Fibroblast of skin of left quadriceps (primary cell): Measurements from ENCODE around the gene MRPL2.
A peak's percentile ranks its signal among the peaks of the same experiment; 100 is the strongest.

ENCODE experiments used
- DNase-seq, 2 experiments: peaks; one replicate each; pipeline ENCODE4 v3.0.0-alpha.2; 2013; ENCODE audit warnings: low read depth in 2 of 2

MRPL2 gene

DNA sequence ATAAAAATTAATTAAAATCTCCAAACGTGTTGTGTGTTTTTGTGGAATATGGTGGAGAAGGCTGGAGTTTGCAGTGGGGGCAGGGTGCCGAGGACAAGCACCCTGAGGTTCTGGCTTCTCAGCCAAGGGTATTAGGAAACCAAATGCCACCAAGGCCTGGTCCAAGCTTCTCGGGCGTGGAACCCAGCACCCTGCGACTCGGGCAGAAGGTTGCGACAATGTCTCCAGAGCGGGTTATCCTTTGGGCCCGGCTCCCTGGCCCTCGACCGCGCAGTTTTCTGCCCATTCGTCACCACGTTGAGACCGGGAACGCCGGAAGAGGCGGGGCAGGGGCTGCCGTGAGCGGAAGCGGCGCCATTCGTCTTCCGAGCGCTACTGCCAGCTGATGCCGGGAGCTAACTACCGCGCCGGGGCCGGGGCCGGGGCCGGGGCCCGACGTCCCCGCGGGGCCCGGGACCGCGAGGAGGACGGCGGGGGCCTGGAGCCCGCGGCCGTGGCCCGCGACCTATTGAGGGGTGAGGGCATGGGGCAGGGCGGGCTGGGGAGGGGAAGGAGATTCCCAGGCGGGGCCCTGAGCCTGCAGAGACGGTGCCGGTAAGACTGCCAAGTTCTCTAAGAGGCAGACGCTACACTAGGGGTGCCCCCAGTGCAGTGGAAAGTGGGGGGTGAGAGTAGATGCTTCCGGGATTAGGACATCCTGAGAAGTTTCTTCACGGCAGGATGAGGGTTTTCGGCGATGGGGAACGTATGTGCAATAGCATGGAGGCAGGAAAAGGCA, 37.8 kb downstream of the MRPL2 start, which contains the start of gene RRP36:
TSS of gene RRP36 (plus strand) at position 354 of the 778 bp plus-strand sequence. CDS start at position 386, 32 bp downstream.
- DNase-seq: peak in 1 of 2 experiments; percentile 34

- no peak for DNase-seq
These were observed 38.4 kb downstream of the MRPL2 start for GRCh38 chr6:43020847-43021246.

DNA sequence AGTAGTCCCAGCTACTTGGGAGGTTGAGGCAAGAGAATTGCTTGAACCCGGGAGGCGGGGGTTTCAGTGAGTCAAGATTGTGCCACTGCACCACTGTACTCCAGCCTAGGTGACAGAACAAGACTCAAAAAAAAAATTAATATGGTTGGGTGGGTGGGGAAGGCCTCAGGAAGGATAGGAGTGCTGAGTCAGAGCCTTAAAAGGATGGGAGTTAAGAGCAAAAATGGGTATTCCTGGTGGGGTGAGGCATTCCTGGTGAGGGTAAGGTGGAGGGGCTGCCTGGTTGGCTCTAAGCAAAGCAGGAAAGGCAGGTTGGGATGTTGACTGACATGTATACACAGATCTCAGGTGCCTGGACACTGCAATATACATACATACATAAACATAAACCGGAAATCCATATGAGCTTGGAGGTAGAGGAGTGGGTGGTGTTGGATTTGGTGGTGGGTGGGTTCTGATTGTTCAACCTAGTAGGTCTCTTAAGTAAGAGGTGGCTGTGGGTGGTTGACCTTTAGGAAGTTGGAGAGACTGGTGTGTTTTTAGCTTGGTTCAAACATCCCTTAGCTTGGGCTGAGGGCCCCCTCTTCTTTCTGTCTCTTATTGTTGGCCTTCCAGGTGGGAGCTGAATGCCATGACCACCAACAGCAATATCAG, 39.1 kb downstream of the MRPL2 start:
- DNase-seq: no peak

DNA sequence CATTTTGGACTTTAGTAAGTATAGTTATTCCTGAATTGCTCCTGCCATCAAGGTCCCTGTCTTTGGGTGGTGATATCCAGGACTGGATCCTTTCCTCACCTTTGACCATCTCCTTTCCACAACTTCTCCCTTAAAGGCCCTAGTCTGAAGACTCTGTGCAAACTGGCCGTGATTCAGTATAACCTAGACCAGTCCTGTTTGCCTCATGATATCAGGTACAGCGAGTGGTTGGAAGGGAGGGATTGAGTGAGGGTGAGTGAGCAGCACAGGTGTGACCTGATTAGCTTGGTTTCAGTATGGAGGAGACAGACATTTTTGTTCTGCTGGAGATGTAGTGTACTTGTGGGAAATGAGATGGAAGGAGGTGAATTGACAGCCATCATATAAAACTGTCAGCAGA, 40.1 kb downstream of the MRPL2 start:
- no peak for DNase-seq

DNA sequence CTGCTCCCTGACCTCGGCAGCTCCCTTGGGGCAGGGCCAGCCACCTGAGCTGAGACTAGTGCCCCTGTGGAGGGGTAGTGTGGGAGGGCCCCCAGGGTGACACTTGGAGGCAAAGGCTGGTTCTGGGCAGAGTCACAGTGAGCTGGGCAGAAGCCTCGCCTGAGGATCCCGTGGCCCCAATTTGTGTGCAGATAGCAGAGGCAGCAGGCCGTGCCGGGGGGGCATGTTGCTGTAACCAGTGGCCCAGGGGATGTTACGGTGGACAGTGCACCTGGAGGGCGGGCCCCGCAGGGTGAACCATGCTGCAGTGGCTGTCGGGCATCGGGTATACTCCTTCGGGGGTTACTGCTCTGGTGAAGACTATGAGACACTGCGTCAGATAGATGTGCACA, 42.3 kb downstream of the MRPL2 start:
- DNase-seq: no peak

GRCh38 chr6:43016176-43016942, 42.9 kb downstream of the MRPL2 start:
- DNase-seq: no peak

DNA sequence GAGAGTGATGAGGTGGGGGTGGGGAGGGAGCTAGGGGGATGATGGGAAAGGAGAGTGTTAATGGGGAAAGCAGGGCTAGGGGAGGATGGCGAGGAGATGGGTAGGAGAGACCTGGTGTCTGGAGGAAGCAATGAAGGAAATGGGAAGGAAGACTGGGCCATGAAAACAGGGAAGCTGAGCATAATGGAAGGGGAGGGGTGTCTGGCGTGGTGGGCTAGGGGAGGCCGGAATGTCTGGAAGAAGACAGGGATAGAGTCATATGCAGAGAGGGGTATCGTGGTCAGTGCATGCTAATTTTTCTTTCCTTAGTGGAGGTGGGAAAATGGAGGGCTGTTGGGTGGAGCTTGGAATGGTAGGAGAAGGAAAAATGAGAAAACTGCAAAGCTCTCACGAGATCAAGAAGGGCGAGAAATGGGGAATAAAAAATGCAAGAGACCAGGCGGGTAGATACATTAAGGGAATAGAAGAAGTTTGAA, 44.8 kb downstream of the MRPL2 start:
- DNase-seq: peak in 1 of 2 experiments; percentile 4

- peak; percentile 99 to 100 for DNase-seq
These were observed 45.3 kb downstream of the MRPL2 start, which contains the start of the genes KLHDC3 and MEA1 for GRCh38 chr6:43013843-43014433. KLHDC3 (plus strand) TSS chr6:43014249; CDS start chr6:43017193, 2,944 bp downstream. MEA1 (minus strand) TSS chr6:43013946; CDS start chr6:43013813, 133 bp downstream.

GRCh38 chr6:43013097-43013842, 46.0 kb downstream of the MRPL2 start:
- peak in 1 of 2 experiments; percentile 4 for DNase-seq

- DNase-seq: no peak
These were observed 46.9 kb downstream of the MRPL2 start for GRCh38 chr6:43012364-43012763.

GRCh38 chr6:43011207-43011606, 48.0 kb downstream of the MRPL2 start:
- DNase-seq: no peak

- peak in 1 of 2 experiments; percentile 6 for DNase-seq
These were observed 50.1 kb downstream of the MRPL2 start for GRCh38 chr6:43009124-43009523.

DNA sequence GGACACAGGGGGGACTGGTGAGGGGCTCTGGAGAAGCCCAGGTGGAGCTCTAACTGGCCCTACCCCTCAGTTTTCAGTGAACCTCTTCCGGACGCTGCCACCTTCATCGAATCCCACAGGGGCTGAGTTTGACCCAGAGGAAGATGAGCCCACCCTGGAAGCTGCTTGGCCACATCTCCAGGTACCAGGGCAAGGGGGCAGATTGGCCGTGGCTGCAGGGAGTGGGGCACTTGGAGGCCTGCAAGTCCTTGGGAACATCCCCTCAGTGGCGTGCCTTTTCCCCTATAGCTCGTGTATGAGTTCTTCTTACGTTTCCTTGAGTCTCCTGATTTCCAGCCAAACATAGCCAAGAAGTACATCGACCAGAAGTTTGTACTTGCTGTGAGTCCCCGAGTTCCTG, 52.1 kb downstream of the MRPL2 start:
- no peak for DNase-seq

- DNase-seq: no peak
These were observed 53.0 kb downstream of the MRPL2 start for GRCh38 chr6:43006251-43006650.

DNA sequence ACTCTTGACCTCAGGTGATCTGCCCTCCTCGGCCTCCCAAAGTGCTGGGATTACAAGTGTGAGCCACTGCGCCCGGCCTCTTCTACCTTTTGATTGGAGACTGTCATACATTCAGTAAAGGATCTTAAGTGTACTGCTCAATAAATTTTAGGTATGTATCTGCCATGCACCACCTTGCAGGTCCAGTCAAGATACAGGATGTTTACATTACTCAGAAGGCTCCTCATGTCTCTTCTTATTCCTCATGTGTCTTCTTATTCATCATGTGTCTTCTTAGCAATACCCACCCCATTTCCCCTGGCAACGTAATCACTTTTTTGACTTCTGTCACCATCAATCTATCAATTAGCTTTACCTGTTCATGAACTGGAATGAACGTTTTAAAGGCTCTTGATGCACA, 53.4 kb downstream of the MRPL2 start:
- no peak for DNase-seq
